Measurements from ENCODE around the gene CTSO.

CTSO gene

GRCh38 chr4:155966171-155966570 is 12.5 kb upstream of the CTSO start:
- DNase-seq (ENCODE audit: insufficient read length, low spot score) (no peak), FAIRE-seq (no peak)
- TF ChIP-seq, protein P1, sequence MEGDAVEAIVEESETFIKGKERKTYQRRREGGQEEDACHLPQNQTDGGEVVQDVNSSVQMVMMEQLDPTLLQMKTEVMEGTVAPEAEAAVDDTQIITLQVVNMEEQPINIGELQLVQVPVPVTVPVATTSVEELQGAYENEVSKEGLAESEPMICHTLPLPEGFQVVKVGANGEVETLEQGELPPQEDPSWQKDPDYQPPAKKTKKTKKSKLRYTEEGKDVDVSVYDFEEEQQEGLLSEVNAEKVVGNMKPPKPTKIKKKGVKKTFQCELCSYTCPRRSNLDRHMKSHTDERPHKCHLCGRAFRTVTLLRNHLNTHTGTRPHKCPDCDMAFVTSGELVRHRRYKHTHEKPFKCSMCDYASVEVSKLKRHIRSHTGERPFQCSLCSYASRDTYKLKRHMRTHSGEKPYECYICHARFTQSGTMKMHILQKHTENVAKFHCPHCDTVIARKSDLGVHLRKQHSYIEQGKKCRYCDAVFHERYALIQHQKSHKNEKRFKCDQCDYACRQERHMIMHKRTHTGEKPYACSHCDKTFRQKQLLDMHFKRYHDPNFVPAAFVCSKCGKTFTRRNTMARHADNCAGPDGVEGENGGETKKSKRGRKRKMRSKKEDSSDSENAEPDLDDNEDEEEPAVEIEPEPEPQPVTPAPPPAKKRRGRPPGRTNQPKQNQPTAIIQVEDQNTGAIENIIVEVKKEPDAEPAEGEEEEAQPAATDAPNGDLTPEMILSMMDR (IDR thresholded peaks at IDR 0.05; ENCODE audit: insufficient read depth, missing control alignments), result no peak

DNA sequence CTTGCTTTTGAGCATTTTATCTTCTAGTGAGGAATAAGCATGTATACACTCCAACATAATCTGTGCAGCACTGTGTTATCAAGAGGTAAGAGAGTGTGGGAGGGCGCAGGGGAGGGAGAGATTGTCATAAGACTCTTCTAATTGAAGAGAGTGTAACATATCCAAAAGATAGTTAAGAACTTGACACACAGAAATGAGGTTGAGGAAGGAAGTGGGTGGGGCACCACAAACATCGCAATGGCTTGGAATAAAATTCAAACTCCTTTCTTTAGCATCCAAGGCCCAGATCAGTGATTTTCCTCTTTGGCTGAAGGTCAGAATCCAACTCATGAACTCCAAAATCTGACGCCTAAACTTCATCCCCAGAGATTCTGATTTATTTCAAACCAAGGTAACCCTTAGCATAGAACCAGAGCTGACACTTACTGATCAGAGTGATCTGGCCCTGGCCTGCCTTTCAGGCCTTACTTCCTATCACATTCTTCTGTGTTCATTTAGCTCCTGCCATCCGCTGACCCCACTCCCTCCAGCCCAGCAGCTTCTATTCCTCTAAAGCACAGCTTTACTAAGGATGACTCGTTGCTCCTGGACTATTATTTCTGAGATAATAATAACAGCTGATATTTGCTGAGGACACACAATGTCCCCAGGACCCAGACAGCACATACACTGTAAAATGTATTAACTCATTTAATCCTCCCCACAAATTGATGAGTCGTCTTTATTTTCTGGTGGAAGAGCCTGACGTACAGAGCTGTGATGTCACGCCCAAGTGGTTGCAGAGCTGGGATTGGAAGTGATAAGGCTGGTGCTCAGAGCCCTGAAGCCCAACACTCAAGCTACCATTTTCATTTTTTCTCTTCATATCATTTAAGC is 10.6 kb upstream of the CTSO start:
- FAIRE-seq (no peak), DNase-seq (ENCODE audit: insufficient read length, low spot score) (no peak)
- TF ChIP-seq, protein P1 (IDR thresholded peaks at IDR 0.05; ENCODE audit: insufficient read depth, missing control alignments), result no peak

GRCh38 chr4:155962767-155963166 is 9.1 kb upstream of the CTSO start:
- no peak for DNase-seq (ENCODE audit: insufficient read length, low spot score)
- FAIRE-seq, result no peak
- TF ChIP-seq, protein P1 (IDR thresholded peaks at IDR 0.05; ENCODE audit: insufficient read depth, missing control alignments), result no peak

- TF ChIP-seq, protein P1 (IDR thresholded peaks at IDR 0.05; ENCODE audit: insufficient read depth, missing control alignments), result no peak
- no peak for DNase-seq (ENCODE audit: insufficient read length, low spot score)
- FAIRE-seq, result no peak
Observed at GRCh38 chr4:155961575-155961974, 7.9 kb upstream of the CTSO start.

DNA sequence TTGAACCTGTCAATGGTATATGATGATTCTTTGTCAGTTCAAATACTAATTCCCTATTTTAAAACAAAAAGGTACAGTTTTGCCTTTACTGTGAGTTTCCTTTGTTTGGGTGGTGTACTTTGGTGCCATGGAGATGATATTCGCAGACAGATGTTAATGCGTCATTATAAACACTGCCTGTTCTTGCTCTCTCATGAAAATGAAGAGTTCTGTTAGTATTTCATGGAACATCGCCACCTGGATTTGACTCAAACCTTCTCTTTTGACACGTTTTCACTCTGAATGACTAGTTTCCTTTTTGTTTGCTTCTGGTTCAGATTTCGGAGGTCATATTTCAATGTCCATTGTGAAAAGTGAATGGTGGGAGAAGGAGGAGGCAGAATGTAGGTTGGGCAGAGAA is 6.9 kb upstream of the CTSO start:
- DNase-seq (ENCODE audit: insufficient read length, low spot score) (no peak), FAIRE-seq (no peak)
- TF ChIP-seq, protein P1 (IDR thresholded peaks at IDR 0.05; ENCODE audit: insufficient read depth, missing control alignments), result no peak

GRCh38 chr4:155959417-155959816 is 5.8 kb upstream of the CTSO start:
- TF ChIP-seq, protein P1 (IDR thresholded peaks at IDR 0.05; ENCODE audit: insufficient read depth, missing control alignments), result no peak
- no peak for FAIRE-seq
- no peak for DNase-seq (ENCODE audit: insufficient read length, low spot score)

DNA sequence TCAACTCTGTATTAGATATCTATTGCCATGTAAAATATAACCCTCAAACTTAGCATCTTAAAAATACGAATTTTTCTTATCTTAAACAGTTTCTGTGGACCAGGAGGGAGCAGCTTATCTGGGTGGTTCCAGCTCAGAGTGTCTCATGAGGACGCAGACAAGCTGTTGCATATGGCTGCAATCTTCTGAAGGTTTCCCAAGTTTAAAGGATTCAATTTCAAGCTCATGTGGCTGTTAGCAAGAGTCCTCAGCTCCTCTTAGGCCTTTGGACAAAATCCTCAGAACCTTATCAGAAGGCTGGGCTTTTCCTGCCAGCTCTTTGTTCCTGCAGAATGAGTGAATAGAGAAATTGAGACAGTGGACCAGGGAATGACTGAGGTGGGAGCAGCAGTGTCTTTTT is 2.8 kb upstream of the CTSO start:
- TF ChIP-seq, protein P1 (IDR thresholded peaks at IDR 0.05; ENCODE audit: insufficient read depth, missing control alignments), result no peak
- FAIRE-seq (no peak), DNase-seq (ENCODE audit: insufficient read length, low spot score) (no peak)
